GM13976 (cell line): Measurements from ENCODE around the gene KLHDC9.

Experiments used
- DNase-seq: peaks from one replicate; pipeline ENCODE4 v3.0.0; 2012; ENCODE audit warnings: low spot score
- CTCF ChIP-seq: IDR thresholded peaks from 2 replicates; pipeline ENCODE4 v1.5.1; 2012; ENCODE audit warnings: borderline replicate concordance, mild to moderate bottlenecking; ENCODE audit not compliant: insufficient read depth; ENCODE audit errors: extremely low read depth, missing control alignments, control extremely low read depth
- in situ Hi-C: fragments of 300-500 bp; cut with MboI; formaldehyde crosslinking; loops from one replicate; pipeline ENCODE4 v1.12.0; 2022; ENCODE audit warnings: low sequenced_read_pairs, mixed read lengths, inconsistent platforms; ENCODE audit not compliant: unreplicated experiment

The KLHDC9 gene

GRCh38 chr1:161069731-161070270, 28.4 kb upstream of the KLHDC9 start, which contains the start of gene ARHGAP30:
Gene ARHGAP30, minus strand, starts transcription at chr1:161069891. Its CDS starts 267 bp downstream, at chr1:161069624.
- in situ Hi-C loops = no loop called here
- no peak for TF ChIP-seq CTCF
- DNase-seq = peak; percentile 95

DNA sequence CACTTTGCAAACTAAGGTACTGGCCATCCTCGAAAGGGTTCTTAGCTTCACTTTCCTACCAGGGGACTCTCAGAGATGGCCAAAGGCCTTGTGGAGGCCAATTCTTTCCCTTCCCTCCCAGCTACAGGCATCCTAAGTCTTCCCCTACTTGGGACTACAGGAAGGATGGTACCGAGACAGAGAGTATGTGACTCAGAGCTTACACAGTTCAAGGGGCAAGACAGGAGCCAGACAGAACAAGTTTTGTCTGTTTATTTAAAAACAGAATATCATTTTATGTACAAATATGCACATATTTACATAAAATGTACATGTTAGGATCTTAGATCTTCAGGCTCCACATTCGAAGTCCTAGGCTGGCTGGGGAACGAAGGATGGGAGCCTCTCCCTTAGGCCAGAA, 27.4 kb upstream of the KLHDC9 start:
- in situ Hi-C loops = no loop called here
- DNase-seq = no peak
- TF ChIP-seq CTCF = no peak

- peak; percentile 82 for DNase-seq
- TF ChIP-seq CTCF = peak; percentile 60
- in situ Hi-C loops = no loop called here
Observed at GRCh38 chr1:161071886-161072371, 26.2 kb upstream of the KLHDC9 start.

DNA sequence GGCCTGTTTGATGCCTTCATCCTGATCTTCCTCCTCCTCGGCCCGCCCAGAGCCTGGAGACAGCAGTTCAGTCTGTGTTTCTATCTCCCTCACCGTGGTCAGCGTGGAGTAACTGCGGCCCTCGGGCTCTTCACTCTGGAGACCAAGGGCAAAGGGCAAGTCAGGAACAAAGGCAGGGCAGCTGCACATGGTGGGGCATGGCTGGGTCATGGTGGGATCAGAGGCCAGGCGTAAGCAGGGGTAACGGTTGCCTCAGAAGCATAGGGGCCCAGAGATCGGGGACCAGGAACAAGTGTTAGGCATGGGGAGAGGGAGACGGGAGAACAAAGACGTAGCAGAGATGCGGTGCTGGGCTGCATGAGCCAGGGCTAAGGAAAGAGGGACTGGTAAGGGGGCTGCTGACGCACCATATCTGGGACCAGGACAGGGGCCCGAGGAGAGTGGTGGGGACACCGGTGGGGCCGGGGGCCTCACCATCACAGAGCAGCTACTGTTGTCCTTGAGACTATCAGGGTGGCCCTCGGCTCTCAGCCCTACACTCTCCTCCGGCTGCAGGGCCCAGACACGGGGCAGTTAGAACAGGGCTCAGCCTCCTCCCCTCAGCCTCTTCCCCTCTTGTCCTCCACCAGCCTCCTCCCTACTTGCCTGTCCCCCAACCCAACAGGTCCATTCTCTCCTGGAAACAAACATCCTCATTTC, 25.3 kb upstream of the KLHDC9 start:
- no peak for DNase-seq
- TF ChIP-seq CTCF = no peak
- in situ Hi-C loops = no loop called here

- in situ Hi-C loops = no loop called here
- TF ChIP-seq CTCF = no peak
- DNase-seq = no peak
Observed at GRCh38 chr1:161073474-161074121, 24.6 kb upstream of the KLHDC9 start.

DNA sequence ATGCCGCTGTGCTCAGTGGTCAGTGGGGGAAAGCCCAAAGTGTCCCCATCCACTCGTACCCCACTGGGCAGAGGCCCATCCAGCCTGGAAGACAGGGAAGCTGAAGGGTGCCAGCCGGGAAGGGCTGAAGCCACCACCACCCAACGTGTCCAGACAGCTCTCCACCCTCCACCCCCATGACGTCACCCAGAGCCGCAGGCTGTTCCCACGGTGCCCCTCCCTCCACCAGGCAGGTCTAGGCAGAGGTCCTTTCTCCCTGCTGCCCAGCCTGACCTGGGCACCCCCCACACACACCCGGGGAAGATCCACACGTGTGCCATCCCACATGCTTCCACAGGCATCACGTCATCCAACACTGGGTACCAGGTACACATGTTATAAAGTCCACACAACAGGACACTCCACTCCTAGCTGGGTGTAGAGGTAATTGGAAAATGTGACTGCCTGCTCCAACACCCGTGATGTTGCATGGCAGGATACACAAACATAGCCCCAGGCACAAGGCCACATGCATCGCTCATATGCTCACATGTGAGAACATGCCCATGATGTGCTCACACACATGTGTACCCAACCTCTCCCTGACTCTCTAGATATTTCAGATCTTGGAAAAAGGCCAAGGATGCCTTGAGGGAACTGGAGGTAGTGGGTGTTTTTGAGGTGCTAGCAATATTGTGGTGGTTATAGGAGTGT, 23.3 kb upstream of the KLHDC9 start:
- in situ Hi-C loops = no loop called here
- no peak for TF ChIP-seq CTCF
- DNase-seq = no peak
